Measurements from ENCODE around the gene RDH12. TPM values are rescaled to one million over a fixed set of nuclear protein-coding genes. Genes with fewer than 3 reads are reported as not detected.

The RDH12 gene
- total RNA-seq, 2 experiments from 2014 or later, result not detected

DNA sequence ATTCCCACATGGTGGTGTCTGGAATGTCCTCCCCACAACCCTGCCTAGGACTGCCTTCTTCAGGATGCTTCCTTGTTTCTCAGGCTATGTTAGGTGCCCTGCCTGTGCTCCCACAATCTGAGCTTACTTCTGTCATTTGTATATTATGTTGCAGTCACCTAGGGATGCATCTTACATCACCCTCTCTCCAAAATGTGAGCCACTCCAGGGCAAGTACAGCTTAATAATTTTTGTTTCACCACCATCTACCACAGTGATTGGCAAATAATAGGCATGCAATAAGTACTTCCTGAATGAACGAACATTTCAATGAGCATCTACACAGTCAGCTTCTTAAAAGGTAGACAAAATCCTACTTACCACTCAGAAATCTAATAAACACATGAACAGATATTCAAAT is 77.1 kb downstream of the RDH12 start:
- H4K20me1 ChIP-seq (ENCODE audit: insufficient read depth, low read length), result no peaks in the 10 kb centered on the region
- no peak for TF ChIP-seq EZH2phosphoT487 (IDR thresholded peaks at IDR 0.05; ENCODE audit: borderline replicate concordance, low read depth, low read length)
- TF ChIP-seq, protein P1, sequence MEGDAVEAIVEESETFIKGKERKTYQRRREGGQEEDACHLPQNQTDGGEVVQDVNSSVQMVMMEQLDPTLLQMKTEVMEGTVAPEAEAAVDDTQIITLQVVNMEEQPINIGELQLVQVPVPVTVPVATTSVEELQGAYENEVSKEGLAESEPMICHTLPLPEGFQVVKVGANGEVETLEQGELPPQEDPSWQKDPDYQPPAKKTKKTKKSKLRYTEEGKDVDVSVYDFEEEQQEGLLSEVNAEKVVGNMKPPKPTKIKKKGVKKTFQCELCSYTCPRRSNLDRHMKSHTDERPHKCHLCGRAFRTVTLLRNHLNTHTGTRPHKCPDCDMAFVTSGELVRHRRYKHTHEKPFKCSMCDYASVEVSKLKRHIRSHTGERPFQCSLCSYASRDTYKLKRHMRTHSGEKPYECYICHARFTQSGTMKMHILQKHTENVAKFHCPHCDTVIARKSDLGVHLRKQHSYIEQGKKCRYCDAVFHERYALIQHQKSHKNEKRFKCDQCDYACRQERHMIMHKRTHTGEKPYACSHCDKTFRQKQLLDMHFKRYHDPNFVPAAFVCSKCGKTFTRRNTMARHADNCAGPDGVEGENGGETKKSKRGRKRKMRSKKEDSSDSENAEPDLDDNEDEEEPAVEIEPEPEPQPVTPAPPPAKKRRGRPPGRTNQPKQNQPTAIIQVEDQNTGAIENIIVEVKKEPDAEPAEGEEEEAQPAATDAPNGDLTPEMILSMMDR (conservative IDR thresholded peaks at IDR 0.05; ENCODE audit: low read length), result no peak
- DNase-seq (ENCODE audit: low spot score), result no peak
- H3K4me3 ChIP-seq (ENCODE audit: low read depth, low read length, poor library complexity, severe bottlenecking), result no peak overlapping the region
- no TSS peak for BruUV-seq (replicated peaks)
- H3K36me3 ChIP-seq (ENCODE audit: insufficient read depth, low read length), result peaks cover 92% of the 10 kb centered on the region
- no peaks in the 10 kb centered on the region for H3K79me2 ChIP-seq (ENCODE audit: insufficient read depth, low read depth, low read length)
- POLR2A ChIA-PET, result no interaction called here
- no peak overlapping the region for H2AFZ ChIP-seq (ENCODE audit: low read length)
- CTCF ChIA-PET (ENCODE audit: unreplicated experiment), result no interaction called here
- H3K9me3 ChIP-seq (ENCODE audit: low read length), result no peaks in the 10 kb centered on the region
- intact Hi-C loops (cut with micrococcal nuclease; ENCODE audit: unreplicated experiment), result no loop called here
- no peaks in the 10 kb centered on the region for H3K4me1 ChIP-seq (ENCODE audit: insufficient read depth, low read length, poor library complexity, severe bottlenecking)
- H3K4me2 ChIP-seq (ENCODE audit: low read length), result no peak overlapping the region
- H3K27ac ChIP-seq (ENCODE audit: low read depth, low read length, poor library complexity, severe bottlenecking), result no peak overlapping the region
- H3K9me2 ChIP-seq (ENCODE audit: insufficient read depth, low read length), result no peaks in the 10 kb centered on the region

DNA sequence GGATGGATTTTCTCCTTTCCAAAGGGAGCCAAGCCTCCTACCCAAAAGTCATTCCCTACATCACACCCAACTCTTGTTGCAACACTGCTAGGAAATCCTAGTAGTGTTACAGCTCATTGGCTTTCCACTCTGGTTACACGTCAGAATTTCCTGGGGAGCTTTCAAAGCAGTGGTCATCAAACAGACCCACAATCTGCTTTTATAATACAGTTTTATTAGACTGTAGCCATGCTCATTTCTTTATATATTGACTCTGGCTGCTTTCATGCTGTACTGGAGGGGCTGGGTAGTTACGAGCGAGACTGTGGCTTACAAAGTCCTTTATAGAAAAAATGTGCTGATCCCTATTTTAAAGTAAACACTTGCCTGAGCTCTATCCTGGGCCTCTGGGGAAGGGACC is 80.4 kb downstream of the RDH12 start:
- CTCF ChIA-PET (ENCODE audit: unreplicated experiment), result no interaction called here

More for the DNA sequence above, 80.4 kb downstream of the RDH12 start:
- intact Hi-C loops (cut with micrococcal nuclease; ENCODE audit: unreplicated experiment), result no loop called here
- no peak for DNase-seq (ENCODE audit: low spot score)
- Histone ChIP-seq H3K9me2 (ENCODE audit: insufficient read depth, low read length) (no peaks in the 10 kb centered on the region), H3K79me2 (ENCODE audit: insufficient read depth, low read depth, low read length) (no peaks in the 10 kb centered on the region), H4K20me1 (ENCODE audit: insufficient read depth, low read length) (no peaks in the 10 kb centered on the region), H3K9me3 (ENCODE audit: low read length) (no peaks in the 10 kb centered on the region), H3K4me2 (ENCODE audit: low read length) (no peak overlapping the region), H3K4me1 (ENCODE audit: insufficient read depth, low read length, poor library complexity, severe bottlenecking) (no peaks in the 10 kb centered on the region), H3K4me3 (ENCODE audit: low read depth, low read length, poor library complexity, severe bottlenecking) (no peak overlapping the region), H2AFZ (ENCODE audit: low read length) (no peak overlapping the region), H3K36me3 (ENCODE audit: insufficient read depth, low read length) (peaks cover 92% of the 10 kb centered on the region), H3K27ac (ENCODE audit: low read depth, low read length, poor library complexity, severe bottlenecking) (no peak overlapping the region)
- BruUV-seq (replicated peaks), result no TSS peak
- TF ChIP-seq, protein P1 (conservative IDR thresholded peaks at IDR 0.05; ENCODE audit: low read length), result no peak
- TF ChIP-seq EZH2phosphoT487 (IDR thresholded peaks at IDR 0.05; ENCODE audit: borderline replicate concordance, low read depth, low read length), result no peak
- POLR2A ChIA-PET, result interaction anchor here (0.7 to 1.2 kb wide), 3 partner anchors 10 to 28 kb away, joined by 3 read pairs; no protein-coding TSS in a partner anchor

Small RNA genes within 50 kb of the gene (small RNA-seq; reads per million reads assigned to genes)
- gene AL049779.3 (not detected), gene RN7SL369P (not detected), gene RNA5SP386 (not detected)

Other genes with a start within 250 kb of the RDH12 start
- 3.9 and 4.8 TPM in 2 replicates for gene TMEM229B, start 213.2 kb upstream of the RDH12 start, total RNA-seq (2014; rRNA removed; shearing (Covaris generic))
- 8.5 and 11.7 TPM in 2 replicates for gene TMEM229B, start 213.2 kb upstream of the RDH12 start, total RNA-seq (2022)
- gene PLEKHH1, start 168.6 kb upstream of the RDH12 start, total RNA-seq (2014; rRNA removed; shearing (Covaris generic)), result not detected in 2 replicates
- gene PLEKHH1, start 168.6 kb upstream of the RDH12 start, total RNA-seq (2022), result not detected in 2 replicates
- 19.7 and 23.0 TPM in 2 replicates for gene PIGH, start 101.6 kb upstream of the RDH12 start, total RNA-seq (2014; rRNA removed; shearing (Covaris generic))
- gene PIGH, start 101.6 kb upstream of the RDH12 start, total RNA-seq (2022), result 12.0 and 15.5 TPM in 2 replicates
- gene ARG2, start 82.0 kb upstream of the RDH12 start, total RNA-seq (2014; rRNA removed; shearing (Covaris generic)), result 2.9 and 4.2 TPM in 2 replicates
- 2.0 and 3.4 TPM in 2 replicates for gene ARG2, start 82.0 kb upstream of the RDH12 start, total RNA-seq (2022)
- gene VTI1B, start 27.3 kb upstream of the RDH12 start, total RNA-seq (2014; rRNA removed; shearing (Covaris generic)), result 41.5 and 50.5 TPM in 2 replicates
- gene VTI1B, start 27.3 kb upstream of the RDH12 start, total RNA-seq (2022), result 80.2 and 93.3 TPM in 2 replicates
- 31.1 and 32.0 TPM in 2 replicates for gene RDH11, start 6.1 kb upstream of the RDH12 start, total RNA-seq (2014; rRNA removed; shearing (Covaris generic))
- 33.6 and 37.7 TPM in 2 replicates for gene RDH11, start 6.1 kb upstream of the RDH12 start, total RNA-seq (2022)
- gene ZFYVE26, start 114.7 kb downstream of the RDH12 start, total RNA-seq (2014; rRNA removed; shearing (Covaris generic)), result 12.0 and 16.3 TPM in 2 replicates
- 22.8 and 25.9 TPM in 2 replicates for gene ZFYVE26, start 114.7 kb downstream of the RDH12 start, total RNA-seq (2022)
- 41.4 and 48.2 TPM in 2 replicates for gene RAD51B, start 117.9 kb downstream of the RDH12 start, total RNA-seq (2014; rRNA removed; shearing (Covaris generic))
- gene RAD51B, start 117.9 kb downstream of the RDH12 start, total RNA-seq (2022), result 72.8 and 89.9 TPM in 2 replicates